ENCODE measurements around the gene BSCL2.
"Not testable (repeated sequence)": the region's sequence is repeated elsewhere in the genome, so short reads cannot be mapped to it uniquely, and the experiment has no call there.

Gene BSCL2

GRCh38 chr11:62707277-62707861, at the start of gene BSCL2, which contains the start of gene GNG3:
TSS of gene BSCL2 (minus strand) at chr11:62707424. CDS start at chr11:62707195, 229 bp downstream.
TSS of gene GNG3 (plus strand) at chr11:62707676. CDS start at chr11:62708296, 620 bp downstream.
- DNase-seq (ENCODE audit: low read depth) = no peak

DNA sequence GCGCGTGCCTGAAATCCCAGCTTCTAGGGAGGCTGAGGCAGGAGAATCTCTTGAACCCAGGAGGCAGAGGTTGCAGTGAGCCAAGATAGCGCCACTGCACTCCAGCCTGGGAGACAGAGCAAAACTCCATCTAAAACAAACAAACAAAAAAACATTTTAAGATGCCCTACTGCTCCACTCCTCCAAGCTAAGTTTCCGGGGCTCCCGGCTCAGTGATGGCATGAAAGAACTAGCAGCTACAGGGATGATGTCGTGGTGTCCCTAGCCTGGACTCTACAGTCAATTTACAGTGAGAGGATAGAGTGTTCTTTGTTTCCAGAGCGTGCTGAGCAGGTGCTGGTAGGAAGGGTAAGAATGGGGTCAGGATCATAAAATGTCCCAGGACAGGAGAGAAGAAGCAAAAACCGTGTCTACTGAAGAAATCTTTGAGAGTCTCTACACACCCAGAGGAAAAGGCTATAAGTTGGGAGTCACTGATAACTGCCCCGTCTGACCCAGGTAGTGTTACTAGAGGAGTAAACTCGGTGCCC, 47.9 kb upstream of the BSCL2 start:
- DNase-seq (ENCODE audit: low read depth) = no peak

GRCh38 chr11:62753736-62754603, 46.7 kb upstream of the BSCL2 start, which contains the start of gene ZBTB3:
TSS of gene ZBTB3 (minus strand) at chr11:62754160. CDS start at chr11:62753664, 496 bp downstream.
- peak; percentile 92 for DNase-seq (ENCODE audit: low read depth)

DNA sequence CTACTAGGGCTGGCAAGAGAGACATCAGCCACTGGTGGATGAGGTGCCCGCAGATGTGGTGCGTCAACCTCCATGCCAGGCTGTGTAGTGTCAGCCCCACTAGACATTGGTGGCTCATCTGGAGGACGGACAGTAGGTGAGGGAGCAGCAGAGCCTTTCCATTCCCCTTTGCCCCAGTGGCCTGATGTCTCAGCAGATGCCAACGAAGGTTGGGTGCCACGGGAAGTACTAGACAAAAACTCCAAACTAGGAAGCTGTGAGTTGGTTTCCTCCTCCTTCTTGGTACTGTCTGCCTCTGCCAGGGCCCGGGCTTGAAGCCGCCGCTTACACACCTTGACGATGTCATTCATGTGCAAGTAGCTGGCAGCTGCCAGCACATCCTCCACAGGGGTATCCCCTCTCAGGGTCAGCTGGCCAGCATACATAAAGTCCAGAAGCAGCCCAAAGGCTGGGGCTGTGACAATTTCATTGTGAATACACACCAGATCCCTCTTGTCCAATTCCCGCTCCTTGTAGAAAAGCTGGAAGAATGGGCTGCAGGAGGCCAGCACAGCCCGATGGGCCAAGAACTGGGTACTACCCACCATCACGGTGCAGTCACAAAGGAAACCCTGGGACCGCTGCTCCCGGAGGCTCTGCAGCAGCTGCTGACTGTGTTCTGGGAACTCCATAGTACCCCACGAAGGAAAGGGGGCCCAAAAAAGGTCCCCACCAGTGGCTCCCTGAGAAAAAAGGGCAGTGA, 45.9 kb upstream of the BSCL2 start:
- DNase-seq (ENCODE audit: low read depth) = no peak

- no peak for DNase-seq (ENCODE audit: low read depth)
These were observed 45.1 kb upstream of the BSCL2 start for GRCh38 chr11:62752177-62752785.

DNA sequence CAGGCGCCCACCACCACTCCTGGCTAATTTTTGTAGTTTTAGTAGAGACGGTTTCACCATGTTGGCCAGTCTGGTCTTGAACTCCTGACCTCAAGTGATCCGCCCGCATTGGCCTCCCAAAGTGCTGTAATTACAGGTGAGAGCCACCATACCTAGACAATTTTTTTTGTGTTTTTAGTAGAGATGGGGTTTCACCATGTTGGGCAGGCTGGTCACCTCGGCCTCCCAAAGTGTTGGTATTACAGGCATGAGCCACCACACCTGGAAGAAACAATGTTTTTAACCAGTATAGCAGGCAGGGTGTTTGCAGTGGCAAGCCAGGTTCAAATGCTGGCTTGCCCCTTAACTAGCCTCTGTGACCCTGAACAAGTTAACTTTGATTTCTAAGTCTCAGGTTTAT, 42.7 kb upstream of the BSCL2 start:
- not testable (repeated sequence) for DNase-seq (ENCODE audit: low read depth)

DNA sequence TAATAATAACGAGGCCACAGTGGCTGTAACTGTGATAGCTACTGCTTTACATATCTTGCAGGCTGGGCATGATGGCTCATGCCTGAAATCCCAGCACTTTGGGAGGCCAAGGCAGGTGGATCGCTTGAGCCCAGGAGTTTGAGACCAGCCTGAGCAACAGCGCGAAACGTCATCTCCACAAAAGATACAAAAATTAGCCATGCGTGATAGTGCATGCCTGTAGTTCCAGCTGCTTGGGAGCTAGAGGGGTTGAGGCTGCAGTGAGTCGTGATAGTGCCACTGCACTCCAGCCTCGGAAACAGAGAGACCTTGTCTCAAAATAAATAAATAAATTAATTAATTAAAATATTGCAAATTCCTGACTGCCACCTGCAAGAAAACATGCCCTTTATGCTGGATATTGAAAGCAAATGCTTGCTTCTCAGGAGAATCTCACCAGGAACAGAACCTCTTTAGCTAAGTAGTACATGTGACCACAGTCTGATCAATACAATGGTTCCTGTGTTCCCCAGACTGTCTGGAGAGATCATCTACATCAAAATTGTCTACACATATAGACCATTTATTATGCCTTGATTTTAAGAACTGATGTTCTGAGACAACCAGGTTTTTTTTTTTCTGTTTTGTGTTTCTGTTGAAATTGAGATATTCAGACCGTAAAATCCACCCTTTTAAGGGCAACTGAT, 40.4 kb upstream of the BSCL2 start:
- DNase-seq (ENCODE audit: low read depth) = no peak

- no peak for DNase-seq (ENCODE audit: low read depth)
These were observed 30.0 kb upstream of the BSCL2 start for GRCh38 chr11:62737196-62737595.

DNA sequence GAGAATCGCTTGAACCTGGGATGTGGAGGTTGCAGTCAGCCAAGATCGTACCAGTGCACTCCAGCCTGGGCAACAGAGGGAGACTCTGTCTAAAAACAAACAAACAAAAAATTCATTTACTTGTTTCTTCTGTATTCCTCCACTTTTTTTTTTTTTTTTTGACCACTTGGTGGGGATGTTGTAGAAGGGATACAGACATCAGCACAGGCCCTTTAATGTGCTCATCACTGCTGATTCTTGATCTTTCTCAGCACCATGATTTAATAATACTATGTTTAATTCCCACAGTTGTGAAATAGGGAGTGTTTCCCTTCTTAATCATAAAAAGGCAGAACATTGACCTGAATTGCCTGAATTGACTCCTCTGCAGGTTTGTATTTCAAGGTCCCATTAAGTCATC, 25.6 kb upstream of the BSCL2 start:
- no peak for DNase-seq (ENCODE audit: low read depth)

DNA sequence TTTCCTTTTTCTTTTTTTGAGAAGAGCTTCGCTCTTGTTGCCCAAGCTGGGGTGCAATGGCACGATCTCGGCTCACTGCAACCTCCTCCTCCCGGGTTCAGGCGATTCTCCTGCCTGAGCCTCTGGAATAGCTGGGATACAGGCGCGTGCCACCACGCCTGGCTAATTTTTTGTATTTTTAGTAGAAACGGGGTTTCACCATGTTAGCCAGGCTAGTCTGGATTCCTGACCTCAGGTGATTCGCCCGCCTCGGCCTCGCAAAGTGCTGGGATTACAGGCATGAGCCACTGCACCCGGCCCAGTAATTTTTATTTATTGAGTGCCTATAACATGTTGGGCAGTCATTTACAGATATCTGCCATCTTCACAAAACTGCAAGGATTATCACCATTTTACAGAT, 22.9 kb upstream of the BSCL2 start:
- DNase-seq (ENCODE audit: low read depth) = not testable (repeated sequence)

- peak; percentile 53 for DNase-seq (ENCODE audit: low read depth)
These were observed 21.2 kb upstream of the BSCL2 start, which contains the start of gene TTC9C for GRCh38 chr11:62728171-62728988. TSS of gene TTC9C (plus strand) at chr11:62728486. CDS start at chr11:62728849, 363 bp downstream.

DNA sequence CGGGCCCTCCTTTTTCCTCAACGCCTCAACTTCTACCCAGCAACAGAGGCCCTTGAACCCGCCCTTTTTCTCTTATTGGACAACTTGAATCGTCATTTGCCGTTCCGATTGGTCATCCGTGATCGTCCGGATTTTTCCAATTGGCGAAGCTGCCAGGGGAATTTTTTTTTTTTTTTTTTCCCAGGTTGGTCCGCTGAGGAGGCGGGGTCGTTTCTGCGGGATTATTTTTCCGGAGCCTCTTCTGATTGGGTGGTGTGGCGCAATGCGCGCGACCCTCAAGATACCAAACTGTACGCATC, 20.6 kb upstream of the BSCL2 start:
- DNase-seq (ENCODE audit: low read depth) = peak; percentile 30

DNA sequence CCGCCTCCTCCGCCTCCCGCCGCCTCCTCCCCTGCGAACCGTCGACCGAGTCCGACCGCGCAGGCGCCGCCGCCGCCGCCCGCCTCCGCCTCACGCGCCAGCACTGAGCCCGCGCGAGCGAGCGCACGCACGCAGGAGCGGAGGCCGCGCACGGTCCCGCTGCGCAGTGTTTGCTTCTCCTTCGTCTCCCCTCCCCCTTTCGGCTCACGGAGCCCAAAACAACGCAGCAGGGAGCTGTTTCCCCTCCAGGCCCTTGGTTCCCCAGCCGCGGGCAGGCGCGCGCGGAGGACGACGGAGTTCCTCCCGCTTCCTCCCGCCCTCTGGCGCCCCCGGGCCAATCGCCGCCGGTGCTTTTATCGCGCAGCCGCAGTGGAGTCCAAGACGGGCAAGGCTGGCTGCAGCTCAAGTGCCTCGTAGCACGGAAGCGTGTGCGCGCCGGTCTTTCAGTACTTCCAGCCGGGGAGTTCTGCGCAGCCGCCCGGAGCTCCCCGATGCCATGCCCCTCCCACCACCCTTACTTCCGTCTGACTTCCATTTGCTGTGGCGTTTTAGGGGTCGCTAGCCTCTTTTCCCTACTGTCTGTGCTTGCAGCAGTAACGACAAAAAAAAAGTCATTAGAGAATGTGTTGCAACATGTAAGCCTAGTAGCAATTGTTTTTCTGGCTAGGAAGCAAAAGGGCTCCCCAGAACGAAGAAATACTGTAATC, 20.1 kb upstream of the BSCL2 start, which contains the start of gene HNRNPUL2:
Gene HNRNPUL2 (minus strand): TSS at position 293 of the 707 bp plus-strand sequence. CDS start 301 bp downstream, outside the sequence.
- DNase-seq (ENCODE audit: low read depth) = peak; percentile 94

- DNase-seq (ENCODE audit: low read depth) = no peak
These were observed 19.6 kb upstream of the BSCL2 start for GRCh38 chr11:62726915-62727164.

- no peak for DNase-seq (ENCODE audit: low read depth)
These were observed 19.1 kb upstream of the BSCL2 start for GRCh38 chr11:62726156-62726914.

- no peak for DNase-seq (ENCODE audit: low read depth)
These were observed 18.4 kb upstream of the BSCL2 start for GRCh38 chr11:62725646-62726045.

DNA sequence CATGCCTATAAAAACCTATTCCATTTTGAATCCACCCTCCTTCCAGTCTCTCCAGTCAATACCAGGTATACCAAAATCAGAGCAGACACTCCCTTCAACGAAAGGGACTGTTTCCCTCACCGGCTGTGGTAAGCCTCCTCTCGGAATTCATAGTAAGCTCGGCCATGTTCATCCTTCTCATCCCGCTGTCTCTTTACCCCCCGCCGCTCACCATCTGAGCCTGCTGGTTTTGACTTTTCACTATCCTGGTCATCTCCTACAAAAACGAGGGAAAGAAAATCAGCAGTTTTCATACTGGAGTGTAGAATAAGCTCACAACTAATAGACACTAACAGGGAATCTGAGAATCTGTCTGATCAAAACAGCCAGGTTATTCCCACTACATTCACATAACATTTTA, 16.9 kb upstream of the BSCL2 start:
- DNase-seq (ENCODE audit: low read depth) = no peak

- DNase-seq (ENCODE audit: low read depth) = no peak
These were observed 14.8 kb upstream of the BSCL2 start for GRCh38 chr11:62721994-62722393.

GRCh38 chr11:62719302-62719978, 12.2 kb upstream of the BSCL2 start:
- DNase-seq (ENCODE audit: low read depth) = no peak

All from stimulated activated CD8-positive, alpha-beta memory T cell treated with anti-CD3 and anti-CD28 coated beads, Interleukin-15, amount 100 ng/mL, for 24 hours (primary cell).